ENCODE measurements around the gene KRT15. TPM values are rescaled to one million over a fixed set of nuclear protein-coding genes. Genes with fewer than 3 reads are reported as not detected.
A peak's percentile ranks its signal among the peaks of the same experiment; 100 is the strongest.

The KRT15 gene
- total and polyA plus RNA-seq, 2 of the 8 experiments (the other 6 are each of a cell fraction or from before 2014, with no cell fraction given) = 0.11 to 0.13 TPM

GRCh38 chr17:41548844-41549595 is 30.3 kb upstream of the KRT15 start:
- peak overlapping the region in 2 of 4 experiments; percentile 16 to 34; a peak in 1 of 7 replicates for H3K9ac ChIP-seq (replicated peaks in 1 of 4; ENCODE audit: extremely low read depth in 1 of 4, low read depth in 3 of 4, low read length in 3 of 4)
- no peak overlapping the region for H2AK5ac ChIP-seq (ENCODE audit: low read depth, low read length)
- peak overlapping the region in 3 of 4 experiments; percentile 13 to 43 (median 16); a peak in 4 of 8 replicates for H3K4me3 ChIP-seq (ENCODE audit: extremely low read depth in 1 of 4, insufficient read depth in 2 of 4, low read depth in 3 of 4, low read length in 4 of 4)
- FAIRE-seq (peak; percentile 57), DNase-seq (ENCODE audit: low read depth in 1 of 2, low spot score in 2 of 2) (peak; percentile 80 to 95)
- peak overlapping the region; percentile 95 for H3K18ac ChIP-seq (ENCODE audit: extremely low read depth, low read length)
- no peak overlapping the region for H3K23ac ChIP-seq (ENCODE audit: insufficient read length)
- peak overlapping the region; percentile 89 for H4K91ac ChIP-seq (replicated peaks; ENCODE audit: insufficient read length, low read length)
- H4K5ac ChIP-seq (ENCODE audit: insufficient read length, low read depth, low read length) = peak overlapping the region; percentile 79
- H3K79me2 ChIP-seq (ENCODE audit: control insufficient read depth in 1 of 2, insufficient read depth in 2 of 2, low read length in 2 of 2) = no peaks in the 10 kb centered on the region
- peak overlapping the region; percentile 83; the same call in 1 of the 2 replicates for H4K8ac ChIP-seq (ENCODE audit: extremely low read depth, insufficient read depth, low read length)
- WGBS, 2 experiments (ENCODE audit: extremely low coverage in 1 of 2, insufficient coverage in 1 of 2, insufficient read length in 1 of 2, insufficient replicate concordance in 2 of 2, low coverage in 1 of 2, low lambda C conversion rate in 2 of 2, missing lambda C conversion rate in 1 of 2) = 2% methylated on average over 20 of the region's 25 CpGs; no CpG with 5 or more reads in 1 of the 2 experiments
- no peaks in the 10 kb centered on the region; a peak in 1 of 4 replicates for H3K9me3 ChIP-seq (ENCODE audit: insufficient read depth in 2 of 2, low read depth in 1 of 2, low read length in 1 of 2)
- peak overlapping the region; percentile 99; the same call in 1 of the 2 replicates for H2BK12ac ChIP-seq (ENCODE audit: low read depth, low read length)
- peak overlapping the region in 1 of 2 experiments; percentile 59; a peak in 3 of 4 replicates for H3K4me2 ChIP-seq (ENCODE audit: insufficient read depth in 1 of 2, low read depth in 2 of 2, low read length in 2 of 2)
- H2BK120ac ChIP-seq (replicated peaks; ENCODE audit: low read depth, low read length) = peak overlapping the region; percentile 73
- H2BK20ac ChIP-seq (ENCODE audit: low read length) = no peak overlapping the region
- peak overlapping the region; percentile 91; the same call in 1 of the 2 replicates for H2AFZ ChIP-seq (ENCODE audit: low read length)
- H3K56ac ChIP-seq (replicated peaks; ENCODE audit: insufficient read length, low read depth, low read length) = peak overlapping the region; percentile 7
- H3K27ac ChIP-seq (ENCODE audit: low read depth, low read length) = peak overlapping the region; percentile 64; the same call in 1 of the 2 replicates
- H3K14ac ChIP-seq (ENCODE audit: insufficient read length) = no peak overlapping the region
- H3K36me3 ChIP-seq (ENCODE audit: control insufficient read depth in 2 of 4, insufficient read depth in 4 of 4, low read length in 3 of 4) = no peaks in the 10 kb centered on the region
- H3K27me3 ChIP-seq (replicated peaks in 1 of 4; ENCODE audit: control insufficient read depth in 3 of 4, extremely low read depth in 1 of 4, insufficient read depth in 3 of 4, low read length in 3 of 4) = no peaks in the 10 kb centered on the region; a peak in 2 of 7 replicates
- H4K20me1 ChIP-seq (replicated peaks in 1 of 2; ENCODE audit: control insufficient read depth in 1 of 2, insufficient read depth in 2 of 2, low read length in 2 of 2) = no peaks in the 10 kb centered on the region
- H3K79me1 ChIP-seq (ENCODE audit: low read depth, low read length) = no peaks in the 10 kb centered on the region
- POLR2A ChIA-PET (ENCODE audit: partially characterized antibody) = interaction anchor here (0.6 to 16.2 kb wide), 21 partner anchors 9 to 140 kb away, joined by 3 to 293 read pairs (median 5); partner anchors contain the start of genes EIF1 and KRT19
- H2BK5ac ChIP-seq (ENCODE audit: low read depth, low read length) = peak overlapping the region; percentile 73; the same call in 1 of the 2 replicates
- H3K4me1 ChIP-seq (replicated peaks in 1 of 4; ENCODE audit: control insufficient read depth in 3 of 4, insufficient read depth in 4 of 4, low read length in 3 of 4) = peaks cover 8 to 24% (median 13%) of the 10 kb centered on the region in 4 experiments
- H3K23me2 ChIP-seq (ENCODE audit: low read depth, low read length) = no peaks in the 10 kb centered on the region; the same call in 1 of the 2 replicates
- peak overlapping the region; percentile 83; the same call in 1 of the 2 replicates for H2BK15ac ChIP-seq (ENCODE audit: low read length)
- no peak overlapping the region for H3K4ac ChIP-seq (replicated peaks; ENCODE audit: insufficient read length, low read depth, low read length)
- CTCF ChIA-PET (ENCODE audit: partially characterized antibody) = interaction anchor here (0.6 to 21.2 kb wide), 95 partner anchors 8 to 987 kb away, joined by 3 to 492 read pairs (median 6); partner anchors contain the start of genes EIF1, KRT13, KRT14 and KRT15
- TF ChIP-seq POU5F1 (IDR thresholded peaks at IDR 0.05; ENCODE audit: low read depth, low read length) = no peak
- no peak for TF ChIP-seq SUZ12 (IDR thresholded peaks at IDR 0.05; ENCODE audit: low read length)
- 0 out of 2 replicates have a peak, but pooled peaks have one; percentile 16 for TF ChIP-seq JUND (IDR thresholded peaks at IDR 0.05; ENCODE audit: low read length)
- TF ChIP-seq KDM4A (IDR thresholded peaks at IDR 0.05; ENCODE audit: low read depth, low read length, severe bottlenecking) = no peak
- TF ChIP-seq, protein P1, sequence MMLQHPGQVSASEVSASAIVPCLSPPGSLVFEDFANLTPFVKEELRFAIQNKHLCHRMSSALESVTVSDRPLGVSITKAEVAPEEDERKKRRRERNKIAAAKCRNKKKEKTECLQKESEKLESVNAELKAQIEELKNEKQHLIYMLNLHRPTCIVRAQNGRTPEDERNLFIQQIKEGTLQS (IDR thresholded peaks at IDR 0.05; ENCODE audit: insufficient read depth, low read depth, low read length) = peak; percentile 5; the same call in 1 of the 2 replicates
